Vagina (tissue), 2 donors: Measurements from ENCODE around the gene PDE4D. TPM values are rescaled to one million over a fixed set of nuclear protein-coding genes. Genes with fewer than 3 reads are reported as not detected.
A peak's percentile ranks its signal among the peaks of the same experiment; 100 is the strongest.

Experiments
- DNase-seq, 2 donors: peaks; one replicate each; pipeline ENCODE4 v3.0.0-alpha.2; 2017; ENCODE audit errors: extremely low spot score in 2 of 2
- H3K27ac ChIP-seq: fragments of 200-600 bp; sonication (generic); one replicate; pipeline ENCODE4 v1.5.1; 2019
- H3K27me3 ChIP-seq: fragments of 200-600 bp; sonication (generic); one replicate; pipeline ENCODE4 v1.5.1; 2019
- H3K36me3 ChIP-seq, 2 donors: fragments of 200-600 bp; sonication (generic); one replicate each; pipeline ENCODE4 v1.5.1; 2017 to 2019
- H3K4me1 ChIP-seq: fragments of 200-600 bp; sonication (generic); one replicate; pipeline ENCODE4 v1.5.1; 2019
- H3K4me3 ChIP-seq, 2 donors: fragments of 200-600 bp; sonication (generic); 1 replicate in 1 of 2; 2 replicates in 1 of 2; pipeline ENCODE4 v1.5.1; 2016 to 2019
- H3K9me3 ChIP-seq: fragments of 200-600 bp; sonication (generic); one replicate; pipeline ENCODE4 v1.5.1; 2019
- POLR2A ChIP-seq, 2 donors: fragments of 450-650 bp; IDR thresholded peaks; one replicate each; pipeline ENCODE4 v1.6.1; 2017; ENCODE audit warnings: antibody characterized with exemption in 2 of 2, mild to moderate bottlenecking in 2 of 2, moderate library complexity in 2 of 2
- POLR2AphosphoS5 ChIP-seq, 2 donors: sonication (generic); formaldehyde crosslinking; IDR thresholded peaks; one replicate each; pipeline ENCODE4 v1.9.0; 2017; ENCODE audit warnings: antibody characterized with exemption in 2 of 2, mild to moderate bottlenecking in 2 of 2, low read depth in 1 of 2; ENCODE audit not compliant: insufficient read depth in 1 of 2
- intact Hi-C: fragments of 100-400 bp; cut with DNase I; formaldehyde crosslinking; loops from one replicate; pipeline ENCODE4 v1.15.1; 2023
- total RNA-seq: library from RNA; depleted of rRNA; stranded (reverse); fragments of >200 nt; gene quantifications from one replicate; pipeline ENCODE4 v1.2.3, GENCODE V29; 2016
- TF ChIP-seq, protein P1 (sequence below), 3 experiments: fragments of 450-650 bp in 2 of 3; fragments of 200-600 bp in 1 of 3; sonication (generic) in 1 of 3; IDR thresholded peaks; one replicate each; pipeline ENCODE4 v1.5.1; 2017 to 2019; ENCODE audit warnings: antibody characterized with exemption in 3 of 3, mild to moderate bottlenecking in 2 of 3, moderate library complexity in 2 of 3

The PDE4D gene
- total RNA-seq, 1 donor from 2014 or later = 86.9 TPM

GRCh38 chr5:59299006-59299405 lies 594.5 kb downstream of the PDE4D start:
- H3K36me3 ChIP-seq = no peaks in the 10 kb centered on the region
- intact Hi-C loops = no loop called here
- no peak for DNase-seq
- no peak for TF ChIP-seq POLR2A (IDR thresholded peaks at IDR 0.05)
- TF ChIP-seq, protein P1, sequence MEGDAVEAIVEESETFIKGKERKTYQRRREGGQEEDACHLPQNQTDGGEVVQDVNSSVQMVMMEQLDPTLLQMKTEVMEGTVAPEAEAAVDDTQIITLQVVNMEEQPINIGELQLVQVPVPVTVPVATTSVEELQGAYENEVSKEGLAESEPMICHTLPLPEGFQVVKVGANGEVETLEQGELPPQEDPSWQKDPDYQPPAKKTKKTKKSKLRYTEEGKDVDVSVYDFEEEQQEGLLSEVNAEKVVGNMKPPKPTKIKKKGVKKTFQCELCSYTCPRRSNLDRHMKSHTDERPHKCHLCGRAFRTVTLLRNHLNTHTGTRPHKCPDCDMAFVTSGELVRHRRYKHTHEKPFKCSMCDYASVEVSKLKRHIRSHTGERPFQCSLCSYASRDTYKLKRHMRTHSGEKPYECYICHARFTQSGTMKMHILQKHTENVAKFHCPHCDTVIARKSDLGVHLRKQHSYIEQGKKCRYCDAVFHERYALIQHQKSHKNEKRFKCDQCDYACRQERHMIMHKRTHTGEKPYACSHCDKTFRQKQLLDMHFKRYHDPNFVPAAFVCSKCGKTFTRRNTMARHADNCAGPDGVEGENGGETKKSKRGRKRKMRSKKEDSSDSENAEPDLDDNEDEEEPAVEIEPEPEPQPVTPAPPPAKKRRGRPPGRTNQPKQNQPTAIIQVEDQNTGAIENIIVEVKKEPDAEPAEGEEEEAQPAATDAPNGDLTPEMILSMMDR (IDR thresholded peaks at IDR 0.05) = no peak
- H3K4me1 ChIP-seq = no peaks in the 10 kb centered on the region
- no peaks in the 10 kb centered on the region for H3K9me3 ChIP-seq
- H3K4me3 ChIP-seq = no peak overlapping the region
- no peak overlapping the region for H3K27ac ChIP-seq
- no peaks in the 10 kb centered on the region for H3K27me3 ChIP-seq

DNA sequence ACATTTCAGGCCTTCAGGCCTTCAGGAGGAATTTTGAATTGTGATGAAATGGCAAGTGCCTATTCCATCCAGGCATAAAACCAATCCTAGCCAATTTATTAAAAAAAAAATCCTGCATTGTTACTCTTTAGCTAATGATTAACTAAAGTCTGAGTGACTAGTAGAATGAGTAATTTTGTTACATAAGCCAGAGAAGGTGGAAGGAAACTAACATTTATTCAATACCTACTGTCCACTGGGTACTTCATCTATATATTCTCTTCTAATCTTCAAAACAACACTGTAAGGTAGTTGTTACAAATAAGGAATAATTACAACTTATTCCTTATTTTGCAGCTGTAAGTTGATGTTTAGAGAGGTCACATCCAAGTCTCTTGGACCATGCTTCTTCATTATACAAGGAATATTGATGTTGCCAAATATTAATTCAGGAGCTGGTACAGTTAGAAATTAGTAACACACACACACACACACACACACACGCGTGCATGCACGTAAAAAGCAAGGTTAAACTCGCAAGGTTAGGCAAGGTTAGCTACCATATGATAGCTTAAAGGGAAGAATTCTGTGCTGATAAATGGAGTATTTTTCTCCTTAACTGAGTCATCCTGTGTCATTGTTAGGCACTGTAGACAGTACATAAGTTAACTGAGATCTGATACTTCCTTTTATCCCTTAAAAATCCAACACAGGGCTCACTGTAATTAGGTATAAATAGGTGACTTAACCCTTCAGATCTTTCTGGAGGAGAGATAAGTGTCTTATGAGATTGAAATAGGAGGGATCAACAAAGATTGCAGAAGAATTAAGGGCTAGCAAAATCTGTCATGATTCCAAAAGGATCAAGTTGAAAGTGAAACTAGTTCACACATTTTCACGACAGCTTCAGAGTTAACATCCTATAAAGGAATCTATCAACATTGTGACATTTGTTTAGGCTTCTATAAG lies 596.9 kb downstream of the PDE4D start:
- Histone ChIP-seq H3K4me1 (no peaks in the 10 kb centered on the region), H3K9me3 (no peaks in the 10 kb centered on the region), H3K27ac (peak overlapping the region; percentile 17), H3K4me3 (peak overlapping the region; percentile 18 to 29), H3K36me3 (no peaks in the 10 kb centered on the region), H3K27me3 (no peaks in the 10 kb centered on the region)
- TF ChIP-seq POLR2A (IDR thresholded peaks at IDR 0.05) (no peak), POLR2AphosphoS5 (IDR thresholded peaks at IDR 0.05; ENCODE audit: insufficient read depth in 1 of 2, low read depth in 1 of 2) (no peak)
- TF ChIP-seq, protein P1 (IDR thresholded peaks at IDR 0.05) = no peak
- no peak for DNase-seq
- intact Hi-C loops = no loop called here

GRCh38 chr5:59293700-59294099 lies 599.8 kb downstream of the PDE4D start:
- Histone ChIP-seq H3K4me1 (no peaks in the 10 kb centered on the region), H3K27ac (no peak overlapping the region), H3K27me3 (no peaks in the 10 kb centered on the region), H3K4me3 (no peak overlapping the region), H3K9me3 (no peaks in the 10 kb centered on the region), H3K36me3 (no peaks in the 10 kb centered on the region)
- TF ChIP-seq, protein P1 (IDR thresholded peaks at IDR 0.05) = no peak
- no peak for TF ChIP-seq POLR2A (IDR thresholded peaks at IDR 0.05)
- TF ChIP-seq POLR2AphosphoS5 (IDR thresholded peaks at IDR 0.05; ENCODE audit: insufficient read depth in 1 of 2, low read depth in 1 of 2) = no peak
- intact Hi-C loops = no loop called here
- no peak for DNase-seq

- H3K4me1 ChIP-seq = no peaks in the 10 kb centered on the region
- TF ChIP-seq, protein P1 (IDR thresholded peaks at IDR 0.05) = no peak
- TF ChIP-seq POLR2A (IDR thresholded peaks at IDR 0.05) (no peak), POLR2AphosphoS5 (IDR thresholded peaks at IDR 0.05; ENCODE audit: insufficient read depth in 1 of 2, low read depth in 1 of 2) (no peak)
- intact Hi-C loops = no loop called here
Observed at GRCh38 chr5:59291941-59292340, 601.6 kb downstream of the PDE4D start.

GRCh38 chr5:59287884-59288283 lies 605.6 kb downstream of the PDE4D start:
- Histone ChIP-seq H3K9me3 (no peaks in the 10 kb centered on the region), H3K4me1 (no peaks in the 10 kb centered on the region), H3K27ac (no peak overlapping the region), H3K36me3 (no peaks in the 10 kb centered on the region), H3K27me3 (no peaks in the 10 kb centered on the region), H3K4me3 (no peak overlapping the region)
- TF ChIP-seq POLR2AphosphoS5 (IDR thresholded peaks at IDR 0.05; ENCODE audit: insufficient read depth in 1 of 2, low read depth in 1 of 2) (no peak), POLR2A (IDR thresholded peaks at IDR 0.05) (no peak)
- TF ChIP-seq, protein P1 (IDR thresholded peaks at IDR 0.05) = no peak
- intact Hi-C loops = no loop called here
- no peak for DNase-seq

More at GRCh38 chr5:59291941-59292340, 601.6 kb downstream of the PDE4D start:
- Histone ChIP-seq H3K9me3 (no peaks in the 10 kb centered on the region), H3K27ac (no peak overlapping the region), H3K4me3 (no peak overlapping the region), H3K27me3 (no peaks in the 10 kb centered on the region), H3K36me3 (no peaks in the 10 kb centered on the region)
- no peak for DNase-seq
